Endodermal cell (in vitro differentiated cells): ENCODE results near the gene TBK1. TPM values are rescaled to one million over a fixed set of nuclear protein-coding genes. Genes with fewer than 3 reads are reported as not detected.
A peak's percentile ranks its signal among the peaks of the same experiment; 100 is the strongest.

Source experiments
- DNase-seq: peaks from one replicate; pipeline ENCODE4 v3.0.0-alpha.2; 2017
- H3K27ac ChIP-seq: 2 replicates; pipeline ENCODE4 v1.5.1; 2013; ENCODE audit warnings: mild to moderate bottlenecking, low read depth, low read length, moderate library complexity
- H3K27me3 ChIP-seq: 2 replicates; pipeline ENCODE4 v1.6.1; 2013; ENCODE audit warnings: mild to moderate bottlenecking, low read length, moderate library complexity; ENCODE audit not compliant: insufficient read depth, control insufficient read depth, poor library complexity, severe bottlenecking
- H3K36me3 ChIP-seq: 2 replicates; pipeline ENCODE4 v1.7.0; 2013; ENCODE audit warnings: mild to moderate bottlenecking, low read length, moderate library complexity; ENCODE audit not compliant: control insufficient read depth, insufficient read depth
- H3K4me1 ChIP-seq: one replicate; pipeline ENCODE4 v1.7.0; 2013; ENCODE audit warnings: low read length; ENCODE audit not compliant: control insufficient read depth, insufficient read depth
- H3K4me3 ChIP-seq: 2 replicates; pipeline ENCODE4 v1.5.1; 2013; ENCODE audit warnings: mild to moderate bottlenecking, low read length, moderate library complexity
- H3K9ac ChIP-seq: 2 replicates; pipeline ENCODE4 v1.6.1; 2013; ENCODE audit warnings: mild to moderate bottlenecking, low read length, moderate library complexity; ENCODE audit not compliant: poor library complexity, severe bottlenecking; ENCODE audit errors: extremely low read depth
- H3K9me3 ChIP-seq: 2 replicates; pipeline ENCODE4 v1.6.1; 2013; ENCODE audit warnings: mild to moderate bottlenecking, low read length, moderate library complexity; ENCODE audit not compliant: control insufficient read depth
- H3K27ac Mint-ChIP-seq: 2 replicates; pipeline ENCODE4 v1.8.0; 2020; ENCODE audit warnings: mixed read lengths
- H3K27me3 Mint-ChIP-seq: 2 replicates; pipeline ENCODE4 v1.8.0; 2021; ENCODE audit warnings: mild to moderate bottlenecking, mixed read lengths; ENCODE audit not compliant: insufficient read depth
- H3K36me3 Mint-ChIP-seq: 2 replicates; pipeline ENCODE4 v1.8.0; 2020; ENCODE audit warnings: low read depth, mixed read lengths
- H3K4me1 Mint-ChIP-seq: 2 replicates; pipeline ENCODE4 v1.8.0; 2020; ENCODE audit warnings: mixed read lengths
- H3K4me3 Mint-ChIP-seq: 2 replicates; pipeline ENCODE4 v1.8.0; 2020; ENCODE audit warnings: mild to moderate bottlenecking, moderate library complexity, mixed read lengths
- H3K9me3 Mint-ChIP-seq: 2 replicates; pipeline ENCODE4 v1.8.0; 2020; ENCODE audit warnings: mild to moderate bottlenecking, mixed read lengths
- WGBS, 2 experiments: methylation state at CpG; one replicate each; pipeline versions ENCODE4 v1.1.5 to v1.1.7; 2013; ENCODE audit warnings: missing lambda C conversion rate in 2 of 2, mixed read lengths in 1 of 2; ENCODE audit not compliant: insufficient coverage in 1 of 2, insufficient read length in 1 of 2; 5-methylcytosine and 5-hydroxymethylcytosine counted together
- total RNA-seq, 2 donors: library from RNA; stranded (reverse); fragmentation: NEBNext Ultra II Directional in 1 of 2; extraction: Animal tissue kit (Norgen Biotek cat#: 25700) in 1 of 2; gene quantifications; 2 replicates in 1 of 2; 3 replicates in 1 of 2; pipeline ENCODE4 v1.2.1, GENCODE V29; 2021
- TF ChIP-seq, protein P1 (sequence below): fragments of 200-600 bp; sonication (generic); conservative IDR thresholded peaks from 2 replicates; pipeline ENCODE4 v1.5.0; 2021; ENCODE audit warnings: antibody characterized with exemption, mild to moderate bottlenecking

TBK1 gene
- total RNA-seq, 2 donors from 2014 or later = 23.9 to 25.1 TPM

DNA sequence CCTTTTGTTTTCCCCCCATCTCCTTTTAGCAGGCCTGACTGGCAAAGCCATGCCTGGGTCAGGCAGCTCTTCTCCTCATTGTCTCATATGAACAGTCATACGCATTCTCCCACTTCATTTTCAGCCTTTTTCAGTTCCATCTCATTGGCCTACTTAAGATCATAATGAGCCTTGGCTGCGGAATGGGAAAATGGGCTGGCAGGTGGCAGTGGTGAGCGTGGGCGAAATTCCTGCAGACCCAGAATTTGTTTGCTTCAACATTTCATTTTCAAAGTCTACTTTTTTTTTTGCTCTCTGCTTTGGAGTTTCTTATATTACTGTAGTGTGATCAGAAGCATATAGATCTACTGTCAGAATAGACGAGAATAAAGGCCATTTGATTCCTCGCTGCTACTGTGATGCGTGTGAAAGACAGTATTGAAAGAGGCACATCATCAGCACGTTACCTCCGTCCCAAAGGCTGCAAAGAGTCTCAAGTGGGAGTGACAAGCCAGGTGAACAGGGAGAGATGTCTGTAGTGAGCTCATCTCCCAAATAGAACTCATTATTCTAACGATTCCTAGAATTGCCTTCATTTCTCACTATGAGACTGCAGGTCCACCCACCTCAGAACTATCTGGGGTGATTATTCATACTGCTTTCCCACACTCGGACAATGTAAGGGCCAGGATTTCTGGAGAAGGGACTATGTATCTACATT lies 73.7 kb downstream of the TBK1 start:
- no peak overlapping the region for H3K4me3 ChIP-seq
- 90% methylated on average over 6 to 11 of the region's 11 CpGs for WGBS, 2 experiments
- H3K4me3 Mint-ChIP-seq = no peak overlapping the region
- no peaks in the 10 kb centered on the region for H3K27me3 Mint-ChIP-seq
- H3K27ac Mint-ChIP-seq = no peak overlapping the region
- H3K9ac ChIP-seq = no peak overlapping the region
- H3K36me3 ChIP-seq = no peaks in the 10 kb centered on the region
- no peaks in the 10 kb centered on the region for H3K9me3 Mint-ChIP-seq
- TF ChIP-seq, protein P1, sequence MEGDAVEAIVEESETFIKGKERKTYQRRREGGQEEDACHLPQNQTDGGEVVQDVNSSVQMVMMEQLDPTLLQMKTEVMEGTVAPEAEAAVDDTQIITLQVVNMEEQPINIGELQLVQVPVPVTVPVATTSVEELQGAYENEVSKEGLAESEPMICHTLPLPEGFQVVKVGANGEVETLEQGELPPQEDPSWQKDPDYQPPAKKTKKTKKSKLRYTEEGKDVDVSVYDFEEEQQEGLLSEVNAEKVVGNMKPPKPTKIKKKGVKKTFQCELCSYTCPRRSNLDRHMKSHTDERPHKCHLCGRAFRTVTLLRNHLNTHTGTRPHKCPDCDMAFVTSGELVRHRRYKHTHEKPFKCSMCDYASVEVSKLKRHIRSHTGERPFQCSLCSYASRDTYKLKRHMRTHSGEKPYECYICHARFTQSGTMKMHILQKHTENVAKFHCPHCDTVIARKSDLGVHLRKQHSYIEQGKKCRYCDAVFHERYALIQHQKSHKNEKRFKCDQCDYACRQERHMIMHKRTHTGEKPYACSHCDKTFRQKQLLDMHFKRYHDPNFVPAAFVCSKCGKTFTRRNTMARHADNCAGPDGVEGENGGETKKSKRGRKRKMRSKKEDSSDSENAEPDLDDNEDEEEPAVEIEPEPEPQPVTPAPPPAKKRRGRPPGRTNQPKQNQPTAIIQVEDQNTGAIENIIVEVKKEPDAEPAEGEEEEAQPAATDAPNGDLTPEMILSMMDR = peak; percentile 55
- H3K36me3 Mint-ChIP-seq = no peaks in the 10 kb centered on the region
- H3K27ac ChIP-seq = no peak overlapping the region
- peaks cover 10% of the 10 kb centered on the region for H3K4me1 Mint-ChIP-seq
- no peaks in the 10 kb centered on the region for H3K27me3 ChIP-seq
- no peaks in the 10 kb centered on the region for H3K4me1 ChIP-seq
- peak; percentile 66 for DNase-seq
- no peaks in the 10 kb centered on the region for H3K9me3 ChIP-seq

DNA sequence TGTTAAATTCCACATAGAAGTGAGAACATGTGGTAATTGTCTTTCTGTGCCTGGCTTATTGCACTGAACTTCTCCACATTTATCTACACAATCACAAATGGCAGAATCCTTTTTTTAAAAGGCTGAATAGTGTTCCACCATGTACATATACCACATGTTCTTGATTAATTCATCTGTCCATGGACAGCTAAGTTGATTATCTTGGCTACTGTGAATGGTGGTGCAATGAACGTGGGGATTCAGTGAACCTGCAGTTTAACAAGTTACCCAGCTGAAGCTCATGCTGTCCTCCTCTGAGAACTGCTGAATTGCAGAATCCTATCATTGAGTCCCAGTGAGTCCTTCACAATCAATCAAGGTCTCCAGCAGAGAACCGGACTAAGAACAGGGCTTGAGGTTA lies 74.9 kb downstream of the TBK1 start:
- no peaks in the 10 kb centered on the region for H3K9me3 Mint-ChIP-seq
- H3K4me1 Mint-ChIP-seq = peaks cover 13% of the 10 kb centered on the region
- Histone ChIP-seq H3K9ac (no peak overlapping the region), H3K27ac (no peak overlapping the region), H3K27me3 (no peaks in the 10 kb centered on the region), H3K4me1 (no peaks in the 10 kb centered on the region), H3K36me3 (no peaks in the 10 kb centered on the region), H3K4me3 (no peak overlapping the region), H3K9me3 (no peaks in the 10 kb centered on the region)
- no peaks in the 10 kb centered on the region for H3K36me3 Mint-ChIP-seq
- DNase-seq = no peak
- 70 to 85% methylated on average over 2 of the region's 2 CpGs for WGBS, 2 experiments
- TF ChIP-seq, protein P1 = no peak
- H3K27ac Mint-ChIP-seq = no peak overlapping the region
- H3K27me3 Mint-ChIP-seq = no peaks in the 10 kb centered on the region
- no peak overlapping the region for H3K4me3 Mint-ChIP-seq

DNA sequence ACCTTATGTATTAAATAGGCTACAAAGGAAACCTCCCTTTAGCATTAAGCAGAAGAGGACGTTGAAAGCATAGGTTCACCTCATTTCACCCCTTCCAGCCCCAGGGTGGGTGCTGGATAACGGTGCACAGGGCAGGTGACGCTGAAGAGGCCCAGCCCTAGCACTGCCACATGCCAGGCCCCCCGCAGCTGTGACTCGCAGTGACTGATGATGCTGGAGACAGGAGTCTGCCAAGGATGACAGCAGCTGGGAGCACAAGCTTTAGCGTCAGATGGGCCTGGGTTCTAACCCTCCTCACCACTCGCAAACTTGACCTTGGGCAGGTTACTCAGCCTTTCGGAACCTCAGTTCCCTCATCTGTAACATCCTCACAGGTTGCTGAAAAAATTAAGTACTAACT lies 76.7 kb downstream of the TBK1 start:
- no peaks in the 10 kb centered on the region for H3K27me3 ChIP-seq
- no peaks in the 10 kb centered on the region for H3K36me3 ChIP-seq
- WGBS, 2 experiments = 80 to 85% methylated on average over 2 to 8 of the region's 8 CpGs
- Mint-ChIP-seq H3K27me3 (no peaks in the 10 kb centered on the region), H3K4me3 (no peak overlapping the region), H3K9me3 (no peaks in the 10 kb centered on the region), H3K4me1 (peaks cover 5% of the 10 kb centered on the region), H3K27ac (no peak overlapping the region), H3K36me3 (no peaks in the 10 kb centered on the region)
- no peaks in the 10 kb centered on the region for H3K4me1 ChIP-seq
- H3K4me3 ChIP-seq = no peak overlapping the region
- H3K9ac ChIP-seq = no peak overlapping the region
- no peaks in the 10 kb centered on the region for H3K9me3 ChIP-seq
- TF ChIP-seq, protein P1 = no peak
- peak; percentile 68 for DNase-seq
- H3K27ac ChIP-seq = no peak overlapping the region
